Psoas muscle (tissue), 8 donors: ENCODE results near the gene RNF39. TPM values are rescaled to one million over a fixed set of nuclear protein-coding genes. Genes with fewer than 3 reads are reported as not detected.
"Not testable (repeated sequence)": the region's sequence is repeated elsewhere in the genome, so short reads cannot be mapped to it uniquely, and the experiment has no call there.

Source experiments
- ATAC-seq, 4 donors: fragments of 200-7000 bp; cut with Tn5 transposase; one replicate each; pipeline ENCODE4 v1.9.1; 2020; ENCODE audit warnings: moderate library complexity in 3 of 4, mild to moderate bottlenecking in 2 of 4
- DNase-seq, 2 donors: peaks; one replicate each; pipeline ENCODE4 v3.0.0-alpha.2; 2020
- H3K27ac ChIP-seq: fragments of 200-600 bp; one replicate; pipeline ENCODE4 v1.8.0; 2022
- H3K27me3 ChIP-seq, 3 donors: fragments of 200-600 bp in 1 of 3; one replicate each; pipeline versions ENCODE4 v1.6.1 to v1.8.0; 2013 to 2022; ENCODE audit warnings: low read length in 2 of 3, mild to moderate bottlenecking in 2 of 3, moderate library complexity in 1 of 3; ENCODE audit not compliant: insufficient read depth in 3 of 3
- H3K36me3 ChIP-seq, 2 donors: fragments of 200-600 bp in 1 of 2; one replicate each; pipeline versions ENCODE4 v1.6.1 to v1.8.0; 2013 to 2022; ENCODE audit warnings: low read depth in 1 of 2, mild to moderate bottlenecking in 1 of 2, moderate library complexity in 1 of 2; ENCODE audit not compliant: insufficient read depth in 1 of 2
- H3K4me1 ChIP-seq: fragments of 200-600 bp; one replicate; pipeline ENCODE4 v1.8.0; 2022
- H3K4me3 ChIP-seq: fragments of 200-600 bp; one replicate; pipeline ENCODE4 v1.8.0; 2022; ENCODE audit warnings: mild to moderate bottlenecking
- H3K9me3 ChIP-seq: fragments of 200-600 bp; one replicate; pipeline ENCODE4 v1.8.0; 2022
- CTCF ChIP-seq: fragments of 200-600 bp; IDR thresholded peaks from one replicate; pipeline ENCODE4 v1.8.0; 2022; ENCODE audit warnings: antibody characterized with exemption
- WGBS, 3 donors: extraction: QIAGEN DNeasy Blood & Tissue Kit; methylation state at CpG; one replicate each; pipeline versions ENCODE4 v1.1.6 to v1.1.7; 2013; 5-methylcytosine and 5-hydroxymethylcytosine counted together
- intact Hi-C, 2 donors: fragments of 100-400 bp; cut with DNase I; formaldehyde crosslinking; loops; one replicate each; pipeline versions ENCODE4 v1.11.0 to v1.14.2; 2022
- polyA plus RNA-seq, 3 donors: library from polyadenylated mRNA; stranded (reverse); fragments of 200-250 nt; gene quantifications; one replicate each; pipeline ENCODE4 v1.2.3, GENCODE V29; 2013
- total RNA-seq, 4 donors: library from RNA; stranded (reverse); fragmentation: NEBNext Ultra II Directional in 2 of 4; extraction: Animal tissue kit (Norgen Biotek cat#: 25700) in 2 of 4; gene quantifications; one replicate each; pipeline versions ENCODE4 v1.2.1 to v1.2.4, GENCODE V29; 2021 to 2023
- donor health status: healthy with polysubstance abuse.
- donor health status: DM: no; HTN: no; CAD: no; lungs with moderate emphysema.
- donor health status: Bipolar disorder and iron deficiency.
- donor health status: healthy.
- donor health status: DM: yes; HTN: yes; CAD: no.
- donor health status: DM: no; HTN: no; CAD: no.
- donor health status: DM: no; HTN: no; CAD: no.
- donor health status: DM: yes; HTN: yes; CAD: no.

The RNF39 gene
- total and polyA plus RNA-seq, 7 donors: 0.03 TPM; not detected in 6

- Histone ChIP-seq H3K4me3 (no peak overlapping the region), H3K27ac (no peak overlapping the region), H3K27me3 (no peaks in the 10 kb centered on the region), H3K4me1 (no peaks in the 10 kb centered on the region), H3K36me3 (peaks cover 0 to 19% of the 10 kb centered on the region in 2 donors), H3K9me3 (no peaks in the 10 kb centered on the region)
- no peak for ATAC-seq
- intact Hi-C loops: no loop called here
- no peak for DNase-seq
- WGBS, 3 donors: 81 to 100% (median 93%) methylated on average over 1 of the region's 1 CpG
- no peak for TF ChIP-seq CTCF
Measured at GRCh38 chr6:30035784-30036183, 39.8 kb downstream of the RNF39 start.

DNA sequence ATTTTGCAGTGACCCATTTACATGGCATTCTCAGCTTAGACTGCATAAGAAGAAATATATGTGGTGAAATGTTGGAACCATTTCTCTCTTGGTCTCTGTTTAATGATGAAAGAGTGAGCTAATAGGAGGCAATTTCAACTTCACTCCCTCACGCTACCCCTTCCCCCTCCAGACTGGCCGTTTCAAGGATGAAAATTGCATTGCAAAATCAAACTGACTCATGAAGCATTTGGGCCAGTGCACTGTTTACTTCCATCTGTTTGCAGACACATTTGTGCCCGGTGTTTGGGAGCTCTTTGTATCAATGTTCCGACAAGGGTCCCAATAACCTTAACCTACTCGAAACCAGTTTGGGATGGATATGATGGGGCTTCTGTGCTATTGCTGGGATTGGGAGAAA lies 42.1 kb downstream of the RNF39 start:
- H3K36me3 ChIP-seq: peaks cover 0 to 19% of the 10 kb centered on the region in 2 donors
- 91 to 97% (median 92%) methylated on average over 5 of the region's 5 CpGs for WGBS, 3 donors
- H3K27ac ChIP-seq, H3K27me3 ChIP-seq, intact Hi-C loops, ATAC-seq, H3K4me3 ChIP-seq, DNase-seq, H3K9me3 ChIP-seq, H3K4me1 ChIP-seq: not testable (repeated sequence)

DNA sequence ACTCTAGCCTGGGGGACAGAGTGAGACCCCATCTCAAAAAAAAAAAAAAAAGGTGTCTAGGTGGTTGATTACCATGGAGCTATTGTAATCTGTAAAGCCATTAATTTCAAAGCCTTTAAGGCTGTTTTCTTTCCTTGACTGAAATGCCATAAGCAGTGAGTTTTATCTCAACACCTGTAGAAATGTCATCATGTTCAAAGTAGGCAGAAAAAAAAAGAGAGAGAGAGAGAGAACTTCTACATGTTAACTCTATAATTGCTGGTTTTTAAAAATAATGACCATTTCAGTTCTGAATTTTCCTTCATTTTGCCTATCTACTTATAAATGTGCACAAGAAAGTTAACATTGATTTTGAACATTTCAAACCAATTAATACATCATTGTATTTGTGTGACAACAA lies 44.2 kb downstream of the RNF39 start:
- peaks cover 0 to 19% of the 10 kb centered on the region in 2 donors for H3K36me3 ChIP-seq
- TF ChIP-seq CTCF: no peak
- no peak for DNase-seq
- intact Hi-C loops: no loop called here
- no peaks in the 10 kb centered on the region for H3K9me3 ChIP-seq
- H3K27ac ChIP-seq: no peak overlapping the region
- H3K4me3 ChIP-seq: no peak overlapping the region
- H3K27me3 ChIP-seq: no peaks in the 10 kb centered on the region
- H3K4me1 ChIP-seq: no peaks in the 10 kb centered on the region
- no peak for ATAC-seq

GRCh38 chr6:30029588-30029987 lies 46.0 kb downstream of the RNF39 start:
- no peak for TF ChIP-seq CTCF
- H3K4me1 ChIP-seq: no peaks in the 10 kb centered on the region
- no peak overlapping the region for H3K27ac ChIP-seq
- H3K9me3 ChIP-seq: no peaks in the 10 kb centered on the region
- WGBS, 3 donors: 85 to 97% (median 95%) methylated on average over 1 of the region's 1 CpG
- H3K36me3 ChIP-seq: peaks cover 0 to 14% of the 10 kb centered on the region in 2 donors
- DNase-seq (no peak), ATAC-seq (no peak)
- H3K4me3 ChIP-seq: no peak overlapping the region
- intact Hi-C loops: no loop called here
- H3K27me3 ChIP-seq: no peaks in the 10 kb centered on the region

- Histone ChIP-seq H3K9me3 (no peaks in the 10 kb centered on the region), H3K27me3 (no peaks in the 10 kb centered on the region), H3K36me3 (peaks cover 0 to 18% of the 10 kb centered on the region in 2 donors), H3K4me1 (no peaks in the 10 kb centered on the region), H3K4me3 (no peak overlapping the region), H3K27ac (no peak overlapping the region)
- no peak for ATAC-seq
- intact Hi-C loops: no loop called here
- TF ChIP-seq CTCF: no peak
- 44 to 97% (median 91%) methylated on average over 1 of the region's 1 CpG for WGBS, 3 donors
- DNase-seq: no peak
Measured at GRCh38 chr6:30025186-30025585, 50.4 kb downstream of the RNF39 start.

- H3K36me3 ChIP-seq: peaks cover 0 to 31% of the 10 kb centered on the region in 2 donors
- H3K9me3 ChIP-seq, H3K27ac ChIP-seq, H3K4me3 ChIP-seq, ATAC-seq, H3K4me1 ChIP-seq, DNase-seq, H3K27me3 ChIP-seq, intact Hi-C loops: not testable (repeated sequence)
Measured at GRCh38 chr6:30022712-30023111, 52.9 kb downstream of the RNF39 start.
